BLaER1 (cell line): ENCODE measurements around the gene DLST.
A peak's percentile ranks its signal among the peaks of the same experiment; 100 is the strongest.

Experiments
- H3K27ac ChIP-seq: shearing (Covaris generic); formaldehyde crosslinking; 2 replicates; pipeline ENCODE4 v1.8.1; 2022
- H3K27me3 ChIP-seq: shearing (Covaris generic); formaldehyde crosslinking; 2 replicates; pipeline ENCODE4 v1.8.1; 2022
- H3K36me3 ChIP-seq: shearing (Covaris generic); formaldehyde crosslinking; 2 replicates; pipeline ENCODE4 v1.8.1; 2022
- H3K4me1 ChIP-seq: shearing (Covaris generic); formaldehyde crosslinking; 2 replicates; pipeline ENCODE4 v1.8.1; 2022
- H3K4me2 ChIP-seq: shearing (Covaris generic); formaldehyde crosslinking; 2 replicates; pipeline ENCODE4 v1.8.1; 2022
- H3K4me3 ChIP-seq: shearing (Covaris generic); formaldehyde crosslinking; 2 replicates; pipeline ENCODE4 v1.8.1; 2022
- H3K9ac ChIP-seq: shearing (Covaris generic); formaldehyde crosslinking; 2 replicates; pipeline ENCODE4 v1.8.1; 2022
- H3K9me3 ChIP-seq: shearing (Covaris generic); formaldehyde crosslinking; 2 replicates; pipeline ENCODE4 v1.8.1; 2022
- H4K20me1 ChIP-seq: shearing (Covaris generic); formaldehyde crosslinking; 2 replicates; pipeline ENCODE4 v1.8.1; 2022
- Cebpa-rat ChIP-seq: shearing (Covaris generic); IDR thresholded peaks from 2 replicates; pipeline ENCODE4 v1.8.1; 2022

Gene DLST

GRCh38 chr14:74934476-74935359 is 53.0 kb downstream of the DLST start:
- Histone ChIP-seq H3K36me3 (no peaks in the 10 kb centered on the region), H3K4me2 (peak overlapping the region; percentile 86), H3K9me3 (no peaks in the 10 kb centered on the region), H3K4me1 (peaks cover 100% of the 10 kb centered on the region), H4K20me1 (no peaks in the 10 kb centered on the region), H3K27me3 (no peaks in the 10 kb centered on the region), H3K27ac (peak overlapping the region; percentile 95), H3K9ac (peak overlapping the region; percentile 75), H3K4me3 (peak overlapping the region; percentile 59)
- no peak for TF ChIP-seq Cebpa-rat

- H3K27me3 ChIP-seq: no peaks in the 10 kb centered on the region
- H3K27ac ChIP-seq: peak overlapping the region; percentile 95
- peak overlapping the region; percentile 86 for H3K4me2 ChIP-seq
- peak overlapping the region; percentile 59 for H3K4me3 ChIP-seq
- H3K36me3 ChIP-seq: no peaks in the 10 kb centered on the region
- no peaks in the 10 kb centered on the region for H3K9me3 ChIP-seq
- no peaks in the 10 kb centered on the region for H4K20me1 ChIP-seq
- no peak for TF ChIP-seq Cebpa-rat
- peak overlapping the region; percentile 75 for H3K9ac ChIP-seq
- peaks cover 100% of the 10 kb centered on the region for H3K4me1 ChIP-seq
Observed at GRCh38 chr14:74935360-74935680, 53.6 kb downstream of the DLST start.

GRCh38 chr14:74936151-74936550 is 54.4 kb downstream of the DLST start:
- Histone ChIP-seq H3K27ac (peak overlapping the region; percentile 95), H3K4me1 (peaks cover 100% of the 10 kb centered on the region), H4K20me1 (no peaks in the 10 kb centered on the region), H3K9ac (no peak overlapping the region), H3K27me3 (no peaks in the 10 kb centered on the region), H3K36me3 (no peaks in the 10 kb centered on the region), H3K4me3 (no peak overlapping the region), H3K9me3 (no peaks in the 10 kb centered on the region), H3K4me2 (peak overlapping the region; percentile 86)
- no peak for TF ChIP-seq Cebpa-rat

GRCh38 chr14:74936731-74937130 is 55.0 kb downstream of the DLST start:
- peak overlapping the region; percentile 86 for H3K4me2 ChIP-seq
- H3K36me3 ChIP-seq: no peaks in the 10 kb centered on the region
- no peak overlapping the region for H3K9ac ChIP-seq
- no peaks in the 10 kb centered on the region for H3K9me3 ChIP-seq
- no peaks in the 10 kb centered on the region for H3K27me3 ChIP-seq
- H4K20me1 ChIP-seq: no peaks in the 10 kb centered on the region
- no peak for TF ChIP-seq Cebpa-rat
- no peak overlapping the region for H3K4me3 ChIP-seq
- H3K4me1 ChIP-seq: peaks cover 100% of the 10 kb centered on the region
- peak overlapping the region; percentile 95; the same call in 1 of the 2 replicates for H3K27ac ChIP-seq

GRCh38 chr14:74937171-74937570 is 55.5 kb downstream of the DLST start:
- H3K9me3 ChIP-seq: no peaks in the 10 kb centered on the region
- H3K36me3 ChIP-seq: no peaks in the 10 kb centered on the region
- H3K4me1 ChIP-seq: peaks cover 100% of the 10 kb centered on the region
- H3K27ac ChIP-seq: peak overlapping the region; percentile 95; the same call in 1 of the 2 replicates
- H4K20me1 ChIP-seq: no peaks in the 10 kb centered on the region
- peak overlapping the region; percentile 86 for H3K4me2 ChIP-seq
- no peak overlapping the region for H3K4me3 ChIP-seq
- no peak overlapping the region for H3K9ac ChIP-seq
- H3K27me3 ChIP-seq: no peaks in the 10 kb centered on the region
- TF ChIP-seq Cebpa-rat: no peak

GRCh38 chr14:74938531-74939495 is 57.1 kb downstream of the DLST start:
- no peaks in the 10 kb centered on the region for H3K36me3 ChIP-seq
- TF ChIP-seq Cebpa-rat: no peak
- no peaks in the 10 kb centered on the region for H4K20me1 ChIP-seq
- no peaks in the 10 kb centered on the region for H3K9me3 ChIP-seq
- H3K4me2 ChIP-seq: peak overlapping the region; percentile 97
- peak overlapping the region; percentile 82 for H3K9ac ChIP-seq
- no peak overlapping the region for H3K4me3 ChIP-seq
- peaks cover 100% of the 10 kb centered on the region for H3K4me1 ChIP-seq
- peak overlapping the region; percentile 97 for H3K27ac ChIP-seq
- H3K27me3 ChIP-seq: no peaks in the 10 kb centered on the region

- no peak for TF ChIP-seq Cebpa-rat
- H3K27ac ChIP-seq: peak overlapping the region; percentile 97
Observed at GRCh38 chr14:74940956-74941565, 59.3 kb downstream of the DLST start.

GRCh38 chr14:74941676-74942097 is 60.0 kb downstream of the DLST start:
- no peaks in the 10 kb centered on the region for H4K20me1 ChIP-seq
- peak overlapping the region; percentile 97 for H3K27ac ChIP-seq
- peak overlapping the region; percentile 59 for H3K4me3 ChIP-seq
- H3K27me3 ChIP-seq: no peaks in the 10 kb centered on the region
- H3K4me1 ChIP-seq: peaks cover 100% of the 10 kb centered on the region
- H3K36me3 ChIP-seq: no peaks in the 10 kb centered on the region
- TF ChIP-seq Cebpa-rat: no peak
- H3K9me3 ChIP-seq: no peaks in the 10 kb centered on the region
- peak overlapping the region; percentile 82 for H3K9ac ChIP-seq
- H3K4me2 ChIP-seq: peak overlapping the region; percentile 97

More at GRCh38 chr14:74940956-74941565, 59.3 kb downstream of the DLST start:
- Histone ChIP-seq H3K9me3 (no peaks in the 10 kb centered on the region), H3K36me3 (no peaks in the 10 kb centered on the region), H3K9ac (peak overlapping the region; percentile 82), H3K27me3 (no peaks in the 10 kb centered on the region), H3K4me1 (peaks cover 100% of the 10 kb centered on the region), H3K4me2 (peak overlapping the region; percentile 97), H4K20me1 (no peaks in the 10 kb centered on the region), H3K4me3 (peak overlapping the region; percentile 59)

GRCh38 chr14:74942181-74942580 is 60.5 kb downstream of the DLST start:
- H3K36me3 ChIP-seq: no peaks in the 10 kb centered on the region
- H3K9ac ChIP-seq: peak overlapping the region; percentile 82
- H3K4me2 ChIP-seq: peak overlapping the region; percentile 97
- TF ChIP-seq Cebpa-rat: no peak
- H3K9me3 ChIP-seq: no peaks in the 10 kb centered on the region
- peaks cover 100% of the 10 kb centered on the region for H3K4me1 ChIP-seq
- no peaks in the 10 kb centered on the region for H3K27me3 ChIP-seq
- H3K27ac ChIP-seq: peak overlapping the region; percentile 97
- no peaks in the 10 kb centered on the region for H4K20me1 ChIP-seq
- peak overlapping the region; percentile 59 for H3K4me3 ChIP-seq
